WTC11 (cell line): ENCODE results near the gene NPEPL1. TPM values are rescaled to one million over a fixed set of nuclear protein-coding genes. Genes with fewer than 3 reads are reported as not detected.

Source experiments
- ATAC-seq: fragments of 200-7000 bp; cut with Tn5 transposase; 2 replicates; pipeline ENCODE4 v1.10.0; 2021; ENCODE audit warnings: mild to moderate bottlenecking, moderate library complexity
- CTCF ChIA-PET: fragments of 300-600 bp; sonication (Branson Sonifier 250); formaldehyde crosslinking; loops from one replicate; lab custom pipeline; 2021; ENCODE audit warnings: antibody characterized with exemption; lab: Charles Lee
- POLR2A ChIA-PET: fragments of 350-600 bp; sonication (Branson Sonifier 250); formaldehyde crosslinking; loops from one replicate; lab custom pipeline; 2021; ENCODE audit warnings: antibody characterized with exemption; lab: Charles Lee
- DNase-seq: peaks from one replicate; pipeline ENCODE4 v3.0.0; 2021; ENCODE audit warnings: low spot score
- H3K27ac Mint-ChIP-seq: 2 replicates; pipeline ENCODE4 v1.8.0; 2021; ENCODE audit warnings: mixed read lengths
- H3K27me3 Mint-ChIP-seq: 2 replicates; pipeline ENCODE4 v1.8.0; 2021; ENCODE audit warnings: low read depth, mild to moderate bottlenecking, moderate library complexity, mixed read lengths
- H3K36me3 Mint-ChIP-seq: 2 replicates; pipeline ENCODE4 v1.8.0; 2021; ENCODE audit warnings: mixed read lengths
- H3K4me1 Mint-ChIP-seq: 2 replicates; pipeline ENCODE4 v1.8.0; 2022; ENCODE audit warnings: mixed read lengths
- H3K4me3 Mint-ChIP-seq: 2 replicates; pipeline ENCODE4 v1.8.0; 2021; ENCODE audit warnings: mild to moderate bottlenecking, moderate library complexity, mixed read lengths
- H3K9me3 Mint-ChIP-seq: 2 replicates; pipeline ENCODE4 v1.8.0; 2021; ENCODE audit warnings: mixed read lengths
- AR ChIP-seq: fragments of 250-450 bp; sonication (Bioruptor Pico); IDR thresholded peaks from 2 replicates; pipeline ENCODE4 v1.9.0; 2021; ENCODE audit warnings: mild to moderate bottlenecking
- ATF1 ChIP-seq: sonication (generic); formaldehyde crosslinking; IDR thresholded peaks from 2 replicates; pipeline ENCODE4 v1.8.1; 2023; ENCODE audit warnings: mild to moderate bottlenecking, moderate library complexity, missing genetic modification reagents
- ATF3 ChIP-seq: sonication (generic); formaldehyde crosslinking; conservative IDR thresholded peaks from 2 replicates; pipeline ENCODE4 v1.8.1; 2022; ENCODE audit warnings: mild to moderate bottlenecking, missing genetic modification reagents
- CREM ChIP-seq: sonication (generic); formaldehyde crosslinking; IDR thresholded peaks from 2 replicates; pipeline ENCODE4 v1.8.1; 2022; ENCODE audit warnings: mild to moderate bottlenecking, missing genetic modification reagents, moderate library complexity
- CTCF ChIP-seq: fragments of 200-600 bp; IDR thresholded peaks from 2 replicates; pipeline ENCODE4 v1.8.0; 2022; ENCODE audit warnings: antibody characterized with exemption
- E2F5 ChIP-seq: sonication (generic); formaldehyde crosslinking; IDR thresholded peaks from 2 replicates; pipeline ENCODE4 v1.8.1; 2022; ENCODE audit warnings: mild to moderate bottlenecking, moderate library complexity, missing genetic modification reagents
- ERG ChIP-seq: fragments of 250-450 bp; sonication (Bioruptor Pico); IDR thresholded peaks from 2 replicates; pipeline ENCODE4 v1.8.0; 2021; ENCODE audit warnings: mild to moderate bottlenecking
- ETV6 ChIP-seq: sonication (generic); formaldehyde crosslinking; IDR thresholded peaks from 2 replicates; pipeline ENCODE4 v1.8.1; 2022; ENCODE audit warnings: mild to moderate bottlenecking, missing genetic modification reagents
- GTF2I ChIP-seq: fragments of 250-450 bp; sonication (Bioruptor Pico); conservative IDR thresholded peaks from 2 replicates; pipeline ENCODE4 v1.4.0; 2021; ENCODE audit warnings: mild to moderate bottlenecking
- HMGA2 ChIP-seq: fragments of 250-450 bp; sonication (Bioruptor Pico); IDR thresholded peaks from 2 replicates; pipeline ENCODE4 v1.4.0; 2021; ENCODE audit warnings: mild to moderate bottlenecking, moderate library complexity
- MAX ChIP-seq: sonication (generic); formaldehyde crosslinking; IDR thresholded peaks from 2 replicates; pipeline ENCODE4 v1.8.0; 2022; ENCODE audit warnings: mild to moderate bottlenecking, missing genetic modification reagents
- MXD4 ChIP-seq: fragments of 250-450 bp; sonication (Bioruptor Pico); IDR thresholded peaks from 2 replicates; pipeline ENCODE4 v1.8.0; 2021; ENCODE audit warnings: mild to moderate bottlenecking, moderate library complexity, borderline replicate concordance
- NFATC4 ChIP-seq: fragments of 250-450 bp; sonication (Bioruptor Pico); IDR thresholded peaks from 2 replicates; pipeline ENCODE4 v1.9.0; 2021; ENCODE audit warnings: mild to moderate bottlenecking
- NFE2L1 ChIP-seq: sonication (generic); formaldehyde crosslinking; IDR thresholded peaks from 2 replicates; pipeline ENCODE4 v1.8.1; 2023; ENCODE audit warnings: missing genetic modification reagents
- NR3C1 ChIP-seq: sonication (generic); formaldehyde crosslinking; conservative IDR thresholded peaks from 2 replicates; pipeline ENCODE4 v1.8.1; 2023; ENCODE audit warnings: low read depth, mild to moderate bottlenecking, missing genetic modification reagents
- TEAD1 ChIP-seq: sonication (generic); formaldehyde crosslinking; IDR thresholded peaks from 2 replicates; pipeline ENCODE4 v1.8.0; 2022; ENCODE audit warnings: mild to moderate bottlenecking, missing genetic modification reagents
- TP53 ChIP-seq: sonication (generic); formaldehyde crosslinking; IDR thresholded peaks from 2 replicates; pipeline ENCODE4 v1.8.1; 2023; ENCODE audit warnings: mild to moderate bottlenecking, missing genetic modification reagents
- ZBTB43 ChIP-seq: sonication (generic); formaldehyde crosslinking; IDR thresholded peaks from 2 replicates; pipeline ENCODE4 v1.8.1; 2023; ENCODE audit warnings: mild to moderate bottlenecking, missing genetic modification reagents
- ZNF121 ChIP-seq: sonication (generic); formaldehyde crosslinking; IDR thresholded peaks from 2 replicates; pipeline ENCODE4 v1.8.0; 2023; ENCODE audit warnings: missing genetic modification reagents
- ZNF219 ChIP-seq: sonication (generic); formaldehyde crosslinking; IDR thresholded peaks from 2 replicates; pipeline ENCODE4 v1.8.0; 2023; ENCODE audit warnings: missing genetic modification reagents, mild to moderate bottlenecking, borderline replicate concordance
- ZNF232 ChIP-seq: sonication (generic); formaldehyde crosslinking; IDR thresholded peaks from 2 replicates; pipeline ENCODE4 v1.8.0; 2022; ENCODE audit warnings: mild to moderate bottlenecking, missing genetic modification reagents
- ZNF423 ChIP-seq: fragments of 250-450 bp; sonication (Bioruptor Pico); IDR thresholded peaks from 2 replicates; pipeline ENCODE4 v2.1.2; 2022; ENCODE audit warnings: mild to moderate bottlenecking, moderate library complexity
- ZNF425 ChIP-seq: fragments of 250-450 bp; sonication (Bioruptor Pico); conservative IDR thresholded peaks from 2 replicates; pipeline ENCODE4 v1.9.0; 2021; ENCODE audit warnings: mild to moderate bottlenecking
- total RNA-seq: library from RNA; stranded (reverse); gene quantifications from 3 replicates; pipeline ENCODE4 v1.2.3, GENCODE V29; 2021

The NPEPL1 gene
- total RNA-seq, 1 experiment from 2014 or later = 39.9 TPM

GRCh38 chr20:58707770-58708169, 15.2 kb downstream of the NPEPL1 start:
- no peaks in the 10 kb centered on the region for H3K27me3 Mint-ChIP-seq
- no peak overlapping the region for H3K27ac Mint-ChIP-seq
- no peak overlapping the region for H3K4me3 Mint-ChIP-seq
- CTCF ChIA-PET = interaction anchor here (1.0 to 1.9 kb wide), 2 partner anchors 57 to 132 kb away, joined by 3 to 7 read pairs; partner anchors contain the start of gene STX16
- POLR2A ChIA-PET = no interaction called here
- TF ChIP-seq ZNF121 (CRISPR knock-in tag) = no peak
- no peak for TF ChIP-seq MXD4 (CRISPR knock-in tag)
- no peak for TF ChIP-seq ATF1 (CRISPR knock-in tag)
- TF ChIP-seq ATF3 = no peak
- no peak for TF ChIP-seq HMGA2 (CRISPR knock-in tag)
- TF ChIP-seq ERG (CRISPR knock-in tag) = no peak
- no peak for TF ChIP-seq ZNF425 (CRISPR knock-in tag)
- TF ChIP-seq TP53 (CRISPR knock-in tag) = no peak
- no peak for TF ChIP-seq ZNF219 (CRISPR knock-in tag)
- TF ChIP-seq ZNF232 = no peak
- no peak for TF ChIP-seq ETV6 (CRISPR knock-in tag)
- no peak for TF ChIP-seq TEAD1 (CRISPR knock-in tag)
- TF ChIP-seq E2F5 (CRISPR knock-in tag) = no peak
- TF ChIP-seq NFE2L1 (CRISPR knock-in tag) = no peak
- H3K9me3 Mint-ChIP-seq = peaks cover 4% of the 10 kb centered on the region
- no peaks in the 10 kb centered on the region for H3K4me1 Mint-ChIP-seq
- DNase-seq (peak; percentile 3), ATAC-seq (no peak)
- H3K36me3 Mint-ChIP-seq = peaks cover 32% of the 10 kb centered on the region

- no peak for ATAC-seq
- TF ChIP-seq NR3C1 (CRISPR knock-in tag) = no peak
- TF ChIP-seq CREM (CRISPR knock-in tag) = no peak
- no peak for TF ChIP-seq ZBTB43 (CRISPR knock-in tag)
- TF ChIP-seq GTF2I = no peak
- no peak for TF ChIP-seq MAX
- TF ChIP-seq ZNF423 (CRISPR knock-in tag) = no peak
- no peak for TF ChIP-seq CTCF
- TF ChIP-seq NFATC4 (CRISPR knock-in tag) = no peak
- no peak for TF ChIP-seq E2F5 (CRISPR knock-in tag)
- no peak for TF ChIP-seq AR (CRISPR knock-in tag)
Measured at GRCh38 chr20:58708246-58708931, 15.8 kb downstream of the NPEPL1 start.

More at GRCh38 chr20:58708246-58708931, 15.8 kb downstream of the NPEPL1 start:
- no peak overlapping the region for H3K4me3 Mint-ChIP-seq
- peaks cover 4% of the 10 kb centered on the region for H3K9me3 Mint-ChIP-seq
- ChIA-PET POLR2A (no interaction called here), CTCF (interaction anchor here (0.9 to 1.3 kb wide), 4 partner anchors 17 to 131 kb away, joined by 3 to 6 read pairs (median 3); partner anchors contain the start of gene STX16)
- DNase-seq = peak; percentile 16
- H3K36me3 Mint-ChIP-seq = peaks cover 26% of the 10 kb centered on the region
- H3K27ac Mint-ChIP-seq = peak overlapping the region; percentile 74; the same call in 1 of the 2 replicates
- no peaks in the 10 kb centered on the region for H3K27me3 Mint-ChIP-seq
- H3K4me1 Mint-ChIP-seq = no peaks in the 10 kb centered on the region
